NCI-H345 (cell line): Measurements from ENCODE around the gene TMOD3.
"Not testable (repeated sequence)": the region's sequence is repeated elsewhere in the genome, so short reads cannot be mapped to it uniquely, and the experiment has no call there.

Source experiments
- DNase-seq: peaks from one replicate; lab custom pipeline; 2025; lab: John Stamatoyannopoulos, UW

TMOD3 gene

GRCh38 chr15:51864408-51865056, 35.1 kb downstream of the TMOD3 start:
- DNase-seq: no peak

- DNase-seq: no peak
Measured at GRCh38 chr15:51865317-51865716, 35.9 kb downstream of the TMOD3 start.

- no peak for DNase-seq
Measured at GRCh38 chr15:51866161-51866560, 36.7 kb downstream of the TMOD3 start.

GRCh38 chr15:51866751-51867150, 37.3 kb downstream of the TMOD3 start:
- DNase-seq: no peak

- no peak for DNase-seq
Measured at GRCh38 chr15:51869060-51869421, 39.6 kb downstream of the TMOD3 start.

- no peak for DNase-seq
Measured at GRCh38 chr15:51870774-51871173, 41.3 kb downstream of the TMOD3 start.

- DNase-seq: no peak
Measured at GRCh38 chr15:51874751-51875644, 45.5 kb downstream of the TMOD3 start.

GRCh38 chr15:51876169-51876568, 46.7 kb downstream of the TMOD3 start:
- DNase-seq: no peak

- DNase-seq: no peak
Measured at GRCh38 chr15:51878446-51879386, 49.3 kb downstream of the TMOD3 start.

- DNase-seq: no peak
Measured at GRCh38 chr15:51879555-51879954, 50.1 kb downstream of the TMOD3 start.

- DNase-seq: no peak
Measured at GRCh38 chr15:51883271-51883837, 53.9 kb downstream of the TMOD3 start.

GRCh38 chr15:51884041-51884440, 54.6 kb downstream of the TMOD3 start:
- no peak for DNase-seq

GRCh38 chr15:51884517-51885236, 55.2 kb downstream of the TMOD3 start:
- DNase-seq: no peak

- DNase-seq: not testable (repeated sequence)
Measured at GRCh38 chr15:51885758-51886157, 56.3 kb downstream of the TMOD3 start.

- DNase-seq: no peak
Measured at GRCh38 chr15:51887887-51888592, 58.6 kb downstream of the TMOD3 start.

- peak; percentile 1 for DNase-seq
Measured at GRCh38 chr15:51888593-51889195, 59.2 kb downstream of the TMOD3 start.

GRCh38 chr15:51889486-51889885, 60.0 kb downstream of the TMOD3 start:
- no peak for DNase-seq

- DNase-seq: no peak
Measured at GRCh38 chr15:51904421-51904820, 75.0 kb downstream of the TMOD3 start.

GRCh38 chr15:51904931-51905330, 75.5 kb downstream of the TMOD3 start:
- DNase-seq: no peak
